Measurements from ENCODE around the gene NCEH1. TPM values are rescaled to one million over a fixed set of nuclear protein-coding genes. Genes with fewer than 3 reads are reported as not detected.

Gene NCEH1
- total and polyA plus RNA-seq, 9 of the 15 experiments (the other 6 are each of a cell fraction or from before 2014, with no cell fraction given) = 1.3 to 5.0 (median 2.8) TPM

DNA sequence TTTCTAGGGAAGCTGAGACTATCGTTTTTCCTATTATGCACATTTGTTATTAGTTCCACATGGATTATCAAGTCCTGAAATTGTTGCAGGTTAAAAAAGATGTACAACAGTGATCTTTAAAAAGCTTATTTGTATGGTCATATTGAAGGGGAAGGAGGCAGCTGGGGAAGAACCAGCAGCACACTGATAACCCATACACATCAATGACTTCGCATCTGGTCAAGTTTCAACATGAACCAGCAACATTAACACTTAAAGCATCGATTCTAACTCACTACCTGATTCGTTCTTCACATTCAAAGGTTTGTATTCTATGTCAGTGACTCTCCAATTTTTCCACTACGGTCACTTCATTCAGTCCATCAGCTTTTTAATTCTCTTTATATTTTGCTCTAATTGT, 56.4 kb downstream of the NCEH1 start:
- Histone ChIP-seq H3K4me1 (replicated peaks in 1 of 2; ENCODE audit: control insufficient read depth in 2 of 2, insufficient read depth in 2 of 2, low read length in 2 of 2) (no peaks in the 10 kb centered on the region; a peak in 1 of 5 replicates), H4K20me1 (replicated peaks; ENCODE audit: control insufficient read depth, insufficient read depth, low read length) (no peaks in the 10 kb centered on the region), H3K79me2 (ENCODE audit: control insufficient read depth, insufficient read depth, low read length) (no peaks in the 10 kb centered on the region), H2AFZ (ENCODE audit: low read depth, low read length) (no peak overlapping the region), H3K9me1 (ENCODE audit: control insufficient read depth, insufficient read depth, low read length) (no peaks in the 10 kb centered on the region), H3K4me2 (ENCODE audit: insufficient read depth, low read length) (no peak overlapping the region), H3K9me3 (replicated peaks; ENCODE audit: control insufficient read depth, insufficient read depth, low read depth, low read length) (no peaks in the 10 kb centered on the region), H3K9ac (ENCODE audit: insufficient read depth in 1 of 2, low read depth in 2 of 2, low read length in 2 of 2) (no peak overlapping the region), H3K27ac (ENCODE audit: extremely low read depth, low read depth, low read length) (no peak overlapping the region), H3K4me3 (no peak overlapping the region), H3K36me3 (ENCODE audit: control insufficient read depth, insufficient read depth, low read length) (no peaks in the 10 kb centered on the region), H3K27me3 (ENCODE audit: control insufficient read depth in 2 of 2, insufficient read depth in 2 of 2, low read length in 2 of 2) (no peaks in the 10 kb centered on the region)
- CTCF ChIA-PET (ENCODE audit: low intra/inter-chr PET ratio) = no interaction called here
- POLR2A ChIA-PET = interaction anchor here (1.0 kb wide), 1 partner anchor 11 kb away, joined by 3 read pairs; no protein-coding TSS in a partner anchor
- no peak for ATAC-seq
- intact Hi-C loops (cut with micrococcal nuclease) = no loop called here
- BruUV-seq (replicated peaks) = no TSS peak
- FAIRE-seq = peak; percentile 11
- WGBS (ENCODE audit: insufficient coverage, low coverage, missing lambda C conversion rate) = 22% methylated on average over 5 of the region's 5 CpGs
- in situ Hi-C loops (cut with MboI) = no loop called here
- no peak for DNase-seq (ENCODE audit: extremely low read depth in 1 of 4, low spot score in 3 of 4)
- TF ChIP-seq, protein P1, sequence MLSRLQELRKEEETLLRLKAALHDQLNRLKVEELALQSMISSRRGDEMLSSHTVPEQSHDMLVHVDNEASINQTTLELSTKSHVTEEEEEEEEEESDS (CRISPR knock-in tag; IDR thresholded peaks at IDR 0.05) = no peak
- no peak for TF ChIP-seq TCF7 (IDR thresholded peaks at IDR 0.05; ENCODE audit: borderline replicate concordance)
- TF ChIP-seq NONO (IDR thresholded peaks at IDR 0.05; ENCODE audit: low read depth in 2 of 2, low read length in 1 of 2) = no peak
- TF ChIP-seq ZNF79 (CRISPR knock-in tag; IDR thresholded peaks at IDR 0.05; ENCODE audit: low read depth) = no peak
- TF ChIP-seq TCFL5 (CRISPR knock-in tag; conservative IDR thresholded peaks at IDR 0.05) = no peak
- no peak for TF ChIP-seq ATF7 (IDR thresholded peaks at IDR 0.05)
- TF ChIP-seq TCF7L2 (IDR thresholded peaks at IDR 0.05; ENCODE audit: low read depth, low read length) = no peak
- TF ChIP-seq MAFF (IDR thresholded peaks at IDR 0.05; ENCODE audit: low read length) = no peak
- TF ChIP-seq ZNF717 (CRISPR knock-in tag; IDR thresholded peaks at IDR 0.05) = no peak
- no peak for TF ChIP-seq NR0B1 (IDR thresholded peaks at IDR 0.05; ENCODE audit: partially characterized antibody)
- no peak for TF ChIP-seq ZNF586 (CRISPR knock-in tag; conservative IDR thresholded peaks at IDR 0.05)
- TF ChIP-seq SMAD4 (CRISPR knock-in tag; conservative IDR thresholded peaks at IDR 0.05) = no peak
- TF ChIP-seq ILK (tag; IDR thresholded peaks at IDR 0.05; ENCODE audit: borderline replicate concordance, low read depth) = no peak
- TF ChIP-seq, protein P2, sequence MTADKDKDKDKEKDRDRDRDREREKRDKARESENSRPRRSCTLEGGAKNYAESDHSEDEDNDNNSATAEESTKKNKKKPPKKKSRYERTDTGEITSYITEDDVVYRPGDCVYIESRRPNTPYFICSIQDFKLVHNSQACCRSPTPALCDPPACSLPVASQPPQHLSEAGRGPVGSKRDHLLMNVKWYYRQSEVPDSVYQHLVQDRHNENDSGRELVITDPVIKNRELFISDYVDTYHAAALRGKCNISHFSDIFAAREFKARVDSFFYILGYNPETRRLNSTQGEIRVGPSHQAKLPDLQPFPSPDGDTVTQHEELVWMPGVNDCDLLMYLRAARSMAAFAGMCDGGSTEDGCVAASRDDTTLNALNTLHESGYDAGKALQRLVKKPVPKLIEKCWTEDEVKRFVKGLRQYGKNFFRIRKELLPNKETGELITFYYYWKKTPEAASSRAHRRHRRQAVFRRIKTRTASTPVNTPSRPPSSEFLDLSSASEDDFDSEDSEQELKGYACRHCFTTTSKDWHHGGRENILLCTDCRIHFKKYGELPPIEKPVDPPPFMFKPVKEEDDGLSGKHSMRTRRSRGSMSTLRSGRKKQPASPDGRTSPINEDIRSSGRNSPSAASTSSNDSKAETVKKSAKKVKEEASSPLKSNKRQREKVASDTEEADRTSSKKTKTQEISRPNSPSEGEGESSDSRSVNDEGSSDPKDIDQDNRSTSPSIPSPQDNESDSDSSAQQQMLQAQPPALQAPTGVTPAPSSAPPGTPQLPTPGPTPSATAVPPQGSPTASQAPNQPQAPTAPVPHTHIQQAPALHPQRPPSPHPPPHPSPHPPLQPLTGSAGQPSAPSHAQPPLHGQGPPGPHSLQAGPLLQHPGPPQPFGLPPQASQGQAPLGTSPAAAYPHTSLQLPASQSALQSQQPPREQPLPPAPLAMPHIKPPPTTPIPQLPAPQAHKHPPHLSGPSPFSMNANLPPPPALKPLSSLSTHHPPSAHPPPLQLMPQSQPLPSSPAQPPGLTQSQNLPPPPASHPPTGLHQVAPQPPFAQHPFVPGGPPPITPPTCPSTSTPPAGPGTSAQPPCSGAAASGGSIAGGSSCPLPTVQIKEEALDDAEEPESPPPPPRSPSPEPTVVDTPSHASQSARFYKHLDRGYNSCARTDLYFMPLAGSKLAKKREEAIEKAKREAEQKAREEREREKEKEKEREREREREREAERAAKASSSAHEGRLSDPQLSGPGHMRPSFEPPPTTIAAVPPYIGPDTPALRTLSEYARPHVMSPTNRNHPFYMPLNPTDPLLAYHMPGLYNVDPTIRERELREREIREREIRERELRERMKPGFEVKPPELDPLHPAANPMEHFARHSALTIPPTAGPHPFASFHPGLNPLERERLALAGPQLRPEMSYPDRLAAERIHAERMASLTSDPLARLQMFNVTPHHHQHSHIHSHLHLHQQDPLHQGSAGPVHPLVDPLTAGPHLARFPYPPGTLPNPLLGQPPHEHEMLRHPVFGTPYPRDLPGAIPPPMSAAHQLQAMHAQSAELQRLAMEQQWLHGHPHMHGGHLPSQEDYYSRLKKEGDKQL (CRISPR knock-in tag; IDR thresholded peaks at IDR 0.05; ENCODE audit: borderline replicate concordance) = no peak
- no peak for TF ChIP-seq NBN (IDR thresholded peaks at IDR 0.05; ENCODE audit: low read depth)
- no peak for TF ChIP-seq RAD21 (CRISPR knock-in tag; conservative IDR thresholded peaks at IDR 0.05 in 1 of 2, IDR thresholded peaks at IDR 0.05 in 1 of 2)
- TF ChIP-seq KDM1A (IDR thresholded peaks at IDR 0.05) = no peak
- no peak for TF ChIP-seq MTA2 (IDR thresholded peaks at IDR 0.05; ENCODE audit: low read depth)
- no peak for TF ChIP-seq WHSC1 (IDR thresholded peaks at IDR 0.05; ENCODE audit: low read length)
